ENCODE results near the gene MUC6.

MUC6 gene

GRCh38 chr11:1073261-1073724 is 36.8 kb upstream of the MUC6 start:
- no peak for DNase-seq (ENCODE audit: low read depth)

GRCh38 chr11:1072821-1073231 is 36.3 kb upstream of the MUC6 start:
- DNase-seq (ENCODE audit: low read depth): no peak

- DNase-seq (ENCODE audit: low read depth): no peak
Measured at GRCh38 chr11:1072116-1072820, 35.8 kb upstream of the MUC6 start.

GRCh38 chr11:1071571-1072115 is 35.1 kb upstream of the MUC6 start:
- DNase-seq (ENCODE audit: low read depth): no peak

- DNase-seq (ENCODE audit: low read depth): no peak
Measured at GRCh38 chr11:1070594-1071462, 34.3 kb upstream of the MUC6 start.

- DNase-seq (ENCODE audit: low read depth): no peak
Measured at GRCh38 chr11:1069740-1070139, 33.2 kb upstream of the MUC6 start.

- DNase-seq (ENCODE audit: low read depth): no peak
Measured at GRCh38 chr11:1067812-1068496, 31.4 kb upstream of the MUC6 start.

GRCh38 chr11:1064167-1064566 is 27.6 kb upstream of the MUC6 start:
- DNase-seq (ENCODE audit: low read depth): no peak

GRCh38 chr11:1062075-1062820 is 25.7 kb upstream of the MUC6 start:
- DNase-seq (ENCODE audit: low read depth): no peak

- no peak for DNase-seq (ENCODE audit: low read depth)
Measured at GRCh38 chr11:1060852-1061616, 24.5 kb upstream of the MUC6 start.

- DNase-seq (ENCODE audit: low read depth): no peak
Measured at GRCh38 chr11:1060410-1060809, 23.9 kb upstream of the MUC6 start.

- no peak for DNase-seq (ENCODE audit: low read depth)
Measured at GRCh38 chr11:1059759-1060158, 23.2 kb upstream of the MUC6 start.

- no peak for DNase-seq (ENCODE audit: low read depth)
Measured at GRCh38 chr11:1057806-1058205, 21.3 kb upstream of the MUC6 start.

GRCh38 chr11:1055990-1056771 is 19.7 kb upstream of the MUC6 start:
- DNase-seq (ENCODE audit: low read depth): no peak

- DNase-seq (ENCODE audit: low read depth): no peak
Measured at GRCh38 chr11:1055109-1055703, 18.7 kb upstream of the MUC6 start.

GRCh38 chr11:1054143-1055108 is 17.9 kb upstream of the MUC6 start:
- no peak for DNase-seq (ENCODE audit: low read depth)

GRCh38 chr11:1053121-1053901 is 16.8 kb upstream of the MUC6 start:
- DNase-seq (ENCODE audit: low read depth): no peak

All from stimulated activated CD8-positive, alpha-beta memory T cell treated with anti-CD3 and anti-CD28 coated beads, Interleukin-7, amount 100 ng/mL, for 24 hours (primary cell).